Tongue (tissue), 2 donors: ENCODE measurements around the gene CDKN2AIPNL. TPM values are rescaled to one million over a fixed set of nuclear protein-coding genes. Genes with fewer than 3 reads are reported as not detected.
"Not testable (repeated sequence)": the region's sequence is repeated elsewhere in the genome, so short reads cannot be mapped to it uniquely, and the experiment has no call there.

Experiments
- DNase-seq: peaks from one replicate; pipeline ENCODE4 v3.0.0-alpha.2; 2015
- total RNA-seq: library from RNA; depleted of rRNA; stranded (reverse); fragments of >200 nt; gene quantifications from one replicate; pipeline ENCODE4 v1.2.3, GENCODE V29; 2014

Gene CDKN2AIPNL
- total RNA-seq, 1 donor from 2014 or later, result 23.7 TPM

- peak; percentile 32 for DNase-seq
Observed at GRCh38 chr5:134437847-134438581, 26.3 kb upstream of the CDKN2AIPNL start.

- no peak for DNase-seq
Observed at GRCh38 chr5:134437340-134437846, 25.7 kb upstream of the CDKN2AIPNL start.

GRCh38 chr5:134436523-134437339 lies 25.1 kb upstream of the CDKN2AIPNL start:
- peak; percentile 72 for DNase-seq

GRCh38 chr5:134435560-134435959 lies 23.9 kb upstream of the CDKN2AIPNL start:
- no peak for DNase-seq

- DNase-seq, result no peak
Observed at GRCh38 chr5:134432677-134433359, 21.1 kb upstream of the CDKN2AIPNL start.

GRCh38 chr5:134432174-134432573 lies 20.5 kb upstream of the CDKN2AIPNL start:
- DNase-seq, result no peak

- no peak for DNase-seq
Observed at GRCh38 chr5:134430001-134430569, 18.4 kb upstream of the CDKN2AIPNL start.

GRCh38 chr5:134427540-134428041 lies 15.9 kb upstream of the CDKN2AIPNL start:
- no peak for DNase-seq

- DNase-seq, result no peak
Observed at GRCh38 chr5:134426361-134426760, 14.7 kb upstream of the CDKN2AIPNL start.

- no peak for DNase-seq
Observed at GRCh38 chr5:134423376-134423775, 11.7 kb upstream of the CDKN2AIPNL start.

GRCh38 chr5:134422791-134423365 lies 11.2 kb upstream of the CDKN2AIPNL start:
- no peak for DNase-seq

GRCh38 chr5:134421038-134421437 lies 9.4 kb upstream of the CDKN2AIPNL start:
- DNase-seq, result not testable (repeated sequence)

- no peak for DNase-seq
Observed at GRCh38 chr5:134420343-134420742, 8.7 kb upstream of the CDKN2AIPNL start.

GRCh38 chr5:134418958-134419357 lies 7.3 kb upstream of the CDKN2AIPNL start:
- DNase-seq, result no peak

GRCh38 chr5:134417707-134418106 lies 6.0 kb upstream of the CDKN2AIPNL start:
- DNase-seq, result no peak

- no peak for DNase-seq
Observed at GRCh38 chr5:134413046-134413445, 1.4 kb upstream of the CDKN2AIPNL start.

GRCh38 chr5:134411228-134411545 lies 494 bp downstream of the CDKN2AIPNL start:
- no peak for DNase-seq

GRCh38 chr5:134410822-134411221 lies 859 bp downstream of the CDKN2AIPNL start:
- no peak for DNase-seq

GRCh38 chr5:134409321-134409720 lies 2.4 kb downstream of the CDKN2AIPNL start:
- no peak for DNase-seq

GRCh38 chr5:134406390-134406789 lies 5.3 kb downstream of the CDKN2AIPNL start:
- no peak for DNase-seq

GRCh38 chr5:134403951-134404350 lies 7.7 kb downstream of the CDKN2AIPNL start:
- no peak for DNase-seq

- no peak for DNase-seq
Observed at GRCh38 chr5:134398609-134399155, 13.0 kb downstream of the CDKN2AIPNL start.
